ENCODE measurements around the gene ZNF609.
A peak's percentile ranks its signal among the peaks of the same experiment; 100 is the strongest.

Gene ZNF609

DNA sequence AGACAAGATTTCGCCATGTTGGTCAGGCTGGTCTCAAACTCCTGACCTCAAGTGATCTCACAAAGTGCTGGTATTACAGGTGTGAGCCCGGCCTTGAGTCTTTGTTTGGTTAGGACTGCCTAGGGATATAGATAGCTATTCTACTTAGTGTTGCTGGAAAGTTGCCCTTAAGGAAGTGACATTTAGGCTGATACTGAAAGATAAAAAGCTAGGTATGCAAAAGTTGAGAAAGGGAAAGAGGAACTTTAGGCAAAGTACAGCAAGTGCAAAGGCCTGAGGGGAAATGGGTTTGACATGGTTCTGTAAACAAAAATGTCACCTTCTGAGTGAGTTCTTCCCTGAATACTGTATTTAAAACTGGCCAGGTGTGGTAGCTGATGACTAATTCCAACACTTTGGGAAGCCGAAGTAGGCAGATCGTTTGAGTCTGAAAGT, 111.5 kb downstream of the ZNF609 start:
- TF ChIP-seq ZNF565 (CRISPR knock-in tag; conservative IDR thresholded peaks at IDR 0.05; ENCODE audit: low read depth) (no peak), TOX (CRISPR knock-in tag; IDR thresholded peaks at IDR 0.05; ENCODE audit: borderline replicate concordance) (no peak), RARB (CRISPR knock-in tag; IDR thresholded peaks at IDR 0.05) (no peak), SNAI2 (CRISPR knock-in tag; IDR thresholded peaks at IDR 0.05) (no peak), ZFP30 (CRISPR knock-in tag; IDR thresholded peaks at IDR 0.05) (no peak), CSDC2 (CRISPR knock-in tag; IDR thresholded peaks at IDR 0.05) (no peak), ESRRG (CRISPR knock-in tag; IDR thresholded peaks at IDR 0.05) (no peak), ZC3H10 (CRISPR knock-in tag; IDR thresholded peaks at IDR 0.05) (no peak), ZFP3 (CRISPR knock-in tag; IDR thresholded peaks at IDR 0.05) (no peak), ZNF70 (CRISPR knock-in tag; IDR thresholded peaks at IDR 0.05) (no peak), TCF4 (CRISPR knock-in tag; IDR thresholded peaks at IDR 0.05; ENCODE audit: borderline replicate concordance) (no peak), BACH2 (CRISPR knock-in tag; IDR thresholded peaks at IDR 0.05; ENCODE audit: borderline replicate concordance) (no peak), ARNTL (CRISPR knock-in tag; IDR thresholded peaks at IDR 0.05; ENCODE audit: borderline replicate concordance, low read depth) (no peak)
- TF ChIP-seq, protein P1, sequence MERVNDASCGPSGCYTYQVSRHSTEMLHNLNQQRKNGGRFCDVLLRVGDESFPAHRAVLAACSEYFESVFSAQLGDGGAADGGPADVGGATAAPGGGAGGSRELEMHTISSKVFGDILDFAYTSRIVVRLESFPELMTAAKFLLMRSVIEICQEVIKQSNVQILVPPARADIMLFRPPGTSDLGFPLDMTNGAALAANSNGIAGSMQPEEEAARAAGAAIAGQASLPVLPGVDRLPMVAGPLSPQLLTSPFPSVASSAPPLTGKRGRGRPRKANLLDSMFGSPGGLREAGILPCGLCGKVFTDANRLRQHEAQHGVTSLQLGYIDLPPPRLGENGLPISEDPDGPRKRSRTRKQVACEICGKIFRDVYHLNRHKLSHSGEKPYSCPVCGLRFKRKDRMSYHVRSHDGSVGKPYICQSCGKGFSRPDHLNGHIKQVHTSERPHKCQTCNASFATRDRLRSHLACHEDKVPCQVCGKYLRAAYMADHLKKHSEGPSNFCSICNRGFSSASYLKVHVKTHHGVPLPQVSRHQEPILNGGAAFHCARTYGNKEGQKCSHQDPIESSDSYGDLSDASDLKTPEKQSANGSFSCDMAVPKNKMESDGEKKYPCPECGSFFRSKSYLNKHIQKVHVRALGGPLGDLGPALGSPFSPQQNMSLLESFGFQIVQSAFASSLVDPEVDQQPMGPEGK (CRISPR knock-in tag; IDR thresholded peaks at IDR 0.05; ENCODE audit: borderline replicate concordance): no peak
- TF ChIP-seq, protein P2, sequence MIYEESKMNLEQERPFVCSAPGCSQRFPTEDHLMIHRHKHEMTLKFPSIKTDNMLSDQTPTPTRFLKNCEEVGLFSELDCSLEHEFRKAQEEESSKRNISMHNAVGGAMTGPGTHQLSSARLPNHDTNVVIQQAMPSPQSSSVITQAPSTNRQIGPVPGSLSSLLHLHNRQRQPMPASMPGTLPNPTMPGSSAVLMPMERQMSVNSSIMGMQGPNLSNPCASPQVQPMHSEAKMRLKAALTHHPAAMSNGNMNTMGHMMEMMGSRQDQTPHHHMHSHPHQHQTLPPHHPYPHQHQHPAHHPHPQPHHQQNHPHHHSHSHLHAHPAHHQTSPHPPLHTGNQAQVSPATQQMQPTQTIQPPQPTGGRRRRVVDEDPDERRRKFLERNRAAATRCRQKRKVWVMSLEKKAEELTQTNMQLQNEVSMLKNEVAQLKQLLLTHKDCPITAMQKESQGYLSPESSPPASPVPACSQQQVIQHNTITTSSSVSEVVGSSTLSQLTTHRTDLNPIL (CRISPR knock-in tag; IDR thresholded peaks at IDR 0.05; ENCODE audit: low read depth): no peak
- TF ChIP-seq, protein P3, sequence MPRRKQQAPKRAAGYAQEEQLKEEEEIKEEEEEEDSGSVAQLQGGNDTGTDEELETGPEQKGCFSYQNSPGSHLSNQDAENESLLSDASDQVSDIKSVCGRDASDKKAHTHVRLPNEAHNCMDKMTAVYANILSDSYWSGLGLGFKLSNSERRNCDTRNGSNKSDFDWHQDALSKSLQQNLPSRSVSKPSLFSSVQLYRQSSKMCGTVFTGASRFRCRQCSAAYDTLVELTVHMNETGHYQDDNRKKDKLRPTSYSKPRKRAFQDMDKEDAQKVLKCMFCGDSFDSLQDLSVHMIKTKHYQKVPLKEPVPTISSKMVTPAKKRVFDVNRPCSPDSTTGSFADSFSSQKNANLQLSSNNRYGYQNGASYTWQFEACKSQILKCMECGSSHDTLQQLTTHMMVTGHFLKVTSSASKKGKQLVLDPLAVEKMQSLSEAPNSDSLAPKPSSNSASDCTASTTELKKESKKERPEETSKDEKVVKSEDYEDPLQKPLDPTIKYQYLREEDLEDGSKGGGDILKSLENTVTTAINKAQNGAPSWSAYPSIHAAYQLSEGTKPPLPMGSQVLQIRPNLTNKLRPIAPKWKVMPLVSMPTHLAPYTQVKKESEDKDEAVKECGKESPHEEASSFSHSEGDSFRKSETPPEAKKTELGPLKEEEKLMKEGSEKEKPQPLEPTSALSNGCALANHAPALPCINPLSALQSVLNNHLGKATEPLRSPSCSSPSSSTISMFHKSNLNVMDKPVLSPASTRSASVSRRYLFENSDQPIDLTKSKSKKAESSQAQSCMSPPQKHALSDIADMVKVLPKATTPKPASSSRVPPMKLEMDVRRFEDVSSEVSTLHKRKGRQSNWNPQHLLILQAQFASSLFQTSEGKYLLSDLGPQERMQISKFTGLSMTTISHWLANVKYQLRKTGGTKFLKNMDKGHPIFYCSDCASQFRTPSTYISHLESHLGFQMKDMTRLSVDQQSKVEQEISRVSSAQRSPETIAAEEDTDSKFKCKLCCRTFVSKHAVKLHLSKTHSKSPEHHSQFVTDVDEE (CRISPR knock-in tag; IDR thresholded peaks at IDR 0.05): no peak
- ATAC-seq: no peak

DNA sequence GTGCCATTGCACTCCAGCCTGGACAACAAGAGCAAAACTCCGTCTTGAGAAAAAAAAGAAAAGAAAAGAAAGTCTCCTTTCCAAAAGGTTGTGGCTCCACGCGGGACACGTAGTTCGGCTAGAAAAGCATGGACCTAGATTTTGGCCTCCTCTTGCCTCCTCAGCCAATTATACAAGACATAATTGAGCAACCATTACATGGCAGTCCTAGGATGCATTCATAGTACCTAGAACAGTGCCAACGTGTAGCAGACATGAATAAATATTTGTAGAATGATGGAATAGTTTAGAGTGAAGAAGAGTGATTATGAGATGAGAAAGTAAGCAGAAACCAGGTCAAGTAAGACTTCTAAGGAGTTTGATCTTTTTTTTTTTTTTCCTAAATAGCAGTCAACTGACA, 112.5 kb downstream of the ZNF609 start:
- TF ChIP-seq, protein P2 (CRISPR knock-in tag; IDR thresholded peaks at IDR 0.05; ENCODE audit: low read depth): no peak
- TF ChIP-seq RARB (CRISPR knock-in tag; IDR thresholded peaks at IDR 0.05) (no peak), SNAI2 (CRISPR knock-in tag; IDR thresholded peaks at IDR 0.05) (no peak)
- no peak for ATAC-seq

DNA sequence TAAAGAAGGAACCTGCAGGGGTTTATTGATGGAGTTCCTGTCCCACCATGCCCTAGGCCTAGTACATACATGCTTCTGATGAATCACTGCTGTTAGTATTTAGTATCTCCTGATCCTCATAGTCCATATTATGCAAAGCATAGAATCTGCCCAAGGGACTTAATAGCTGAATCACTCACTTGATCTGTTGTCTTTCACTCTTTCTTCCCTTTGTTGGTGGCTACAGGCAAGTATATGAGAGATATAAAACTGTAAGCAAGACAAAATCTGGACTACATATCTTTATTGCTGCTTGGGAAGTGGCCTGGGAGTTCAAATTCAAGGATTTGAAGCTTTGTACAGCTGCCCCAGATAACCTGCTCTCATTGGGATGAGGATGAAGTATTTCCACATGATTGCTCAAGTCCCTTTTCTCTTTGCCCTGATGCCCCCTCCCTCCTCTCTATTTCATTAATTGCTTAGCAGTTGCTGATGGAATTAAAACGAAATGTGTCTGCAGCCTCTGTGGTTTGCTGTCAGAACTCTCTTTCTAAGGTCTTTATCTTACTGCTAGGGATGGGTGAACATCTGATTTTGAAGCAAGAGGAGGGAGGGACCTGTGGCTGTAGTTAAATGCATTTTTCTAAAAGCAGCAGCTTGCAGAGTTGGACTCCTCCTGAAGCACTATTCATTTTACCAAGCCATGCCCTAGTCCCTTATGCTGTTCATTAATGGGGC, 114.1 kb downstream of the ZNF609 start:
- ATAC-seq: peak; percentile 68
- no peak for TF ChIP-seq RARB (CRISPR knock-in tag; IDR thresholded peaks at IDR 0.05)
- TF ChIP-seq PPARA (CRISPR knock-in tag; IDR thresholded peaks at IDR 0.05; ENCODE audit: borderline replicate concordance): no peak
- TF ChIP-seq ZFP30 (CRISPR knock-in tag; IDR thresholded peaks at IDR 0.05): no peak
- TF ChIP-seq, protein P4, sequence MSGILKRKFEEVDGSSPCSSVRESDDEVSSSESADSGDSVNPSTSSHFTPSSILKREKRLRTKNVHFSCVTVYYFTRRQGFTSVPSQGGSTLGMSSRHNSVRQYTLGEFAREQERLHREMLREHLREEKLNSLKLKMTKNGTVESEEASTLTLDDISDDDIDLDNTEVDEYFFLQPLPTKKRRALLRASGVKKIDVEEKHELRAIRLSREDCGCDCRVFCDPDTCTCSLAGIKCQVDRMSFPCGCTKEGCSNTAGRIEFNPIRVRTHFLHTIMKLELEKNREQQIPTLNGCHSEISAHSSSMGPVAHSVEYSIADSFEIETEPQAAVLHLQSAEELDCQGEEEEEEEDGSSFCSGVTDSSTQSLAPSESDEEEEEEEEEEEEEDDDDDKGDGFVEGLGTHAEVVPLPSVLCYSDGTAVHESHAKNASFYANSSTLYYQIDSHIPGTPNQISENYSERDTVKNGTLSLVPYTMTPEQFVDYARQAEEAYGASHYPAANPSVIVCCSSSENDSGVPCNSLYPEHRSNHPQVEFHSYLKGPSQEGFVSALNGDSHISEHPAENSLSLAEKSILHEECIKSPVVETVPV (CRISPR knock-in tag; IDR thresholded peaks at IDR 0.05): no peak
- TF ChIP-seq, protein P3 (CRISPR knock-in tag; IDR thresholded peaks at IDR 0.05): no peak
- TF ChIP-seq GLIS3 (CRISPR knock-in tag; IDR thresholded peaks at IDR 0.05): no peak
- no peak for TF ChIP-seq BACH2 (CRISPR knock-in tag; IDR thresholded peaks at IDR 0.05; ENCODE audit: borderline replicate concordance)

Data from SK-N-SH treated with all-trans-retinoic acid at 6 μM for 48 hours (cell line).